ENCODE results near the gene LPCAT2.

LPCAT2 gene

GRCh38 chr16:55471448-55472097 is 37.3 kb upstream of the LPCAT2 start:
- H3K4me1 ChIP-seq (ENCODE audit: control insufficient read depth, insufficient read depth, low read length), result peaks cover 52% of the 10 kb centered on the region
- DNase-seq (ENCODE audit: low read depth), result peak; percentile 86

GRCh38 chr16:55473587-55473986 is 35.3 kb upstream of the LPCAT2 start:
- H3K9ac ChIP-seq (ENCODE audit: low read length), result no peak overlapping the region
- H3K27me3 ChIP-seq (replicated peaks; ENCODE audit: control insufficient read depth, insufficient read depth, low read length), result no peaks in the 10 kb centered on the region
- H3K4me3 ChIP-seq (ENCODE audit: low read length), result no peak overlapping the region
- no peaks in the 10 kb centered on the region for H3K36me3 ChIP-seq (ENCODE audit: control insufficient read depth, insufficient read depth, low read length, severe bottlenecking)
- no peak for DNase-seq (ENCODE audit: low read depth)
- peaks cover 71% of the 10 kb centered on the region for H3K4me1 ChIP-seq (ENCODE audit: control insufficient read depth, insufficient read depth, low read length)
- no peaks in the 10 kb centered on the region for H3K9me3 ChIP-seq (ENCODE audit: control insufficient read depth, low read length)

More at GRCh38 chr16:55471448-55472097, 37.3 kb upstream of the LPCAT2 start:
- Histone ChIP-seq H3K9me3 (ENCODE audit: control insufficient read depth, low read length) (no peaks in the 10 kb centered on the region), H3K36me3 (ENCODE audit: control insufficient read depth, insufficient read depth, low read length, severe bottlenecking) (no peaks in the 10 kb centered on the region), H3K27me3 (replicated peaks; ENCODE audit: control insufficient read depth, insufficient read depth, low read length) (peaks cover 2% of the 10 kb centered on the region), H3K9ac (ENCODE audit: low read length) (peak overlapping the region; percentile 70), H3K4me3 (ENCODE audit: low read length) (peak overlapping the region; percentile 14)

GRCh38 chr16:55474821-55475220 is 34.1 kb upstream of the LPCAT2 start:
- Histone ChIP-seq H3K4me1 (ENCODE audit: control insufficient read depth, insufficient read depth, low read length) (peaks cover 71% of the 10 kb centered on the region), H3K9me3 (ENCODE audit: control insufficient read depth, low read length) (no peaks in the 10 kb centered on the region), H3K36me3 (ENCODE audit: control insufficient read depth, insufficient read depth, low read length, severe bottlenecking) (no peaks in the 10 kb centered on the region), H3K4me3 (ENCODE audit: low read length) (no peak overlapping the region), H3K27me3 (replicated peaks; ENCODE audit: control insufficient read depth, insufficient read depth, low read length) (no peaks in the 10 kb centered on the region), H3K9ac (ENCODE audit: low read length) (no peak overlapping the region)
- no peak for DNase-seq (ENCODE audit: low read depth)

GRCh38 chr16:55475919-55476318 is 33.0 kb upstream of the LPCAT2 start:
- H3K4me1 ChIP-seq (ENCODE audit: control insufficient read depth, insufficient read depth, low read length), result peaks cover 65% of the 10 kb centered on the region
- DNase-seq (ENCODE audit: low read depth), result no peak
- H3K27me3 ChIP-seq (replicated peaks; ENCODE audit: control insufficient read depth, insufficient read depth, low read length), result no peaks in the 10 kb centered on the region
- H3K4me3 ChIP-seq (ENCODE audit: low read length), result peak overlapping the region; percentile 73
- H3K9me3 ChIP-seq (ENCODE audit: control insufficient read depth, low read length), result no peaks in the 10 kb centered on the region
- no peaks in the 10 kb centered on the region for H3K36me3 ChIP-seq (ENCODE audit: control insufficient read depth, insufficient read depth, low read length, severe bottlenecking)
- peak overlapping the region; percentile 67 for H3K9ac ChIP-seq (ENCODE audit: low read length)

GRCh38 chr16:55476625-55477533 is 32.0 kb upstream of the LPCAT2 start:
- Histone ChIP-seq H3K9ac (ENCODE audit: low read length) (peak overlapping the region; percentile 67), H3K36me3 (ENCODE audit: control insufficient read depth, insufficient read depth, low read length, severe bottlenecking) (no peaks in the 10 kb centered on the region), H3K4me1 (ENCODE audit: control insufficient read depth, insufficient read depth, low read length) (peaks cover 66% of the 10 kb centered on the region), H3K9me3 (ENCODE audit: control insufficient read depth, low read length) (no peaks in the 10 kb centered on the region), H3K27me3 (replicated peaks; ENCODE audit: control insufficient read depth, insufficient read depth, low read length) (no peaks in the 10 kb centered on the region), H3K4me3 (ENCODE audit: low read length) (peak overlapping the region; percentile 73)
- DNase-seq (ENCODE audit: low read depth), result peak; percentile 27

- Histone ChIP-seq H3K4me1 (ENCODE audit: control insufficient read depth, insufficient read depth, low read length) (peaks cover 66% of the 10 kb centered on the region), H3K9ac (ENCODE audit: low read length) (peak overlapping the region; percentile 67), H3K27me3 (replicated peaks; ENCODE audit: control insufficient read depth, insufficient read depth, low read length) (no peaks in the 10 kb centered on the region), H3K36me3 (ENCODE audit: control insufficient read depth, insufficient read depth, low read length, severe bottlenecking) (peaks cover 4% of the 10 kb centered on the region), H3K9me3 (ENCODE audit: control insufficient read depth, low read length) (no peaks in the 10 kb centered on the region), H3K4me3 (ENCODE audit: low read length) (no peak overlapping the region)
- no peak for DNase-seq (ENCODE audit: low read depth)
Measured at GRCh38 chr16:55477736-55478135, 31.1 kb upstream of the LPCAT2 start.

- peak within 1 kb of the TSS; percentile 92 for H3K9ac ChIP-seq (ENCODE audit: low read length)
- H3K4me3 ChIP-seq (ENCODE audit: low read length), result peak within 1 kb of the TSS; percentile 91
- peaks cover 16% of the 10 kb centered on the region for H3K36me3 ChIP-seq (ENCODE audit: control insufficient read depth, insufficient read depth, low read length, severe bottlenecking)
- DNase-seq (ENCODE audit: low read depth), result peak; percentile 86
- peaks cover 73% of the 10 kb centered on the region for H3K4me1 ChIP-seq (ENCODE audit: control insufficient read depth, insufficient read depth, low read length)
- H3K9me3 ChIP-seq (ENCODE audit: control insufficient read depth, low read length), result no peaks in the 10 kb centered on the region
- no peaks in the 10 kb centered on the region for H3K27me3 ChIP-seq (replicated peaks; ENCODE audit: control insufficient read depth, insufficient read depth, low read length)
Measured at GRCh38 chr16:55478827-55479429, 29.9 kb upstream of the LPCAT2 start, which contains the start of gene MMP2. MMP2 (plus strand) TSS chr16:55479198; CDS start chr16:55479480, 282 bp downstream.

GRCh38 chr16:55479430-55480140 is 29.3 kb upstream of the LPCAT2 start:
- peak overlapping the region; percentile 92 for H3K9ac ChIP-seq (ENCODE audit: low read length)
- no peaks in the 10 kb centered on the region for H3K27me3 ChIP-seq (replicated peaks; ENCODE audit: control insufficient read depth, insufficient read depth, low read length)
- H3K36me3 ChIP-seq (ENCODE audit: control insufficient read depth, insufficient read depth, low read length, severe bottlenecking), result peaks cover 22% of the 10 kb centered on the region
- H3K4me3 ChIP-seq (ENCODE audit: low read length), result peak overlapping the region; percentile 91
- DNase-seq (ENCODE audit: low read depth), result peak; percentile 69
- H3K4me1 ChIP-seq (ENCODE audit: control insufficient read depth, insufficient read depth, low read length), result peaks cover 73% of the 10 kb centered on the region
- H3K9me3 ChIP-seq (ENCODE audit: control insufficient read depth, low read length), result no peaks in the 10 kb centered on the region

GRCh38 chr16:55480228-55480655 is 28.6 kb upstream of the LPCAT2 start:
- no peaks in the 10 kb centered on the region for H3K27me3 ChIP-seq (replicated peaks; ENCODE audit: control insufficient read depth, insufficient read depth, low read length)
- H3K4me1 ChIP-seq (ENCODE audit: control insufficient read depth, insufficient read depth, low read length), result peaks cover 73% of the 10 kb centered on the region

GRCh38 chr16:55481023-55481422 is 27.8 kb upstream of the LPCAT2 start:
- no peaks in the 10 kb centered on the region for H3K27me3 ChIP-seq (replicated peaks; ENCODE audit: control insufficient read depth, insufficient read depth, low read length)
- peak overlapping the region; percentile 92 for H3K9ac ChIP-seq (ENCODE audit: low read length)
- peak; percentile 15 for DNase-seq (ENCODE audit: low read depth)
- H3K36me3 ChIP-seq (ENCODE audit: control insufficient read depth, insufficient read depth, low read length, severe bottlenecking), result peaks cover 37% of the 10 kb centered on the region
- peaks cover 72% of the 10 kb centered on the region for H3K4me1 ChIP-seq (ENCODE audit: control insufficient read depth, insufficient read depth, low read length)
- H3K9me3 ChIP-seq (ENCODE audit: control insufficient read depth, low read length), result no peaks in the 10 kb centered on the region
- peak overlapping the region; percentile 91 for H3K4me3 ChIP-seq (ENCODE audit: low read length)

More at GRCh38 chr16:55480228-55480655, 28.6 kb upstream of the LPCAT2 start:
- Histone ChIP-seq H3K36me3 (ENCODE audit: control insufficient read depth, insufficient read depth, low read length, severe bottlenecking) (peaks cover 29% of the 10 kb centered on the region), H3K9me3 (ENCODE audit: control insufficient read depth, low read length) (no peaks in the 10 kb centered on the region), H3K9ac (ENCODE audit: low read length) (peak overlapping the region; percentile 92), H3K4me3 (ENCODE audit: low read length) (peak overlapping the region; percentile 91)
- DNase-seq (ENCODE audit: low read depth), result peak; percentile 99

Measured in adipocyte (in vitro differentiated cells).